SK-N-SH treated with all-trans-retinoic acid at 6 μM for 48 hours (cell line): ENCODE results near the gene PITPNC1.

Experiments
- ZC3H10 ChIP-seq: fragments of 250-450 bp; sonication (Bioruptor Pico); IDR thresholded peaks from 2 replicates; pipeline ENCODE4 v1.5.1; 2021; ENCODE audit warnings: mild to moderate bottlenecking, moderate library complexity
- TF ChIP-seq, protein P1 (sequence below): fragments of 250-450 bp; sonication (Bioruptor Pico); IDR thresholded peaks from 2 replicates; pipeline ENCODE4 v1.8.0; 2020; ENCODE audit warnings: mild to moderate bottlenecking, moderate library complexity, borderline replicate concordance

DNA sequence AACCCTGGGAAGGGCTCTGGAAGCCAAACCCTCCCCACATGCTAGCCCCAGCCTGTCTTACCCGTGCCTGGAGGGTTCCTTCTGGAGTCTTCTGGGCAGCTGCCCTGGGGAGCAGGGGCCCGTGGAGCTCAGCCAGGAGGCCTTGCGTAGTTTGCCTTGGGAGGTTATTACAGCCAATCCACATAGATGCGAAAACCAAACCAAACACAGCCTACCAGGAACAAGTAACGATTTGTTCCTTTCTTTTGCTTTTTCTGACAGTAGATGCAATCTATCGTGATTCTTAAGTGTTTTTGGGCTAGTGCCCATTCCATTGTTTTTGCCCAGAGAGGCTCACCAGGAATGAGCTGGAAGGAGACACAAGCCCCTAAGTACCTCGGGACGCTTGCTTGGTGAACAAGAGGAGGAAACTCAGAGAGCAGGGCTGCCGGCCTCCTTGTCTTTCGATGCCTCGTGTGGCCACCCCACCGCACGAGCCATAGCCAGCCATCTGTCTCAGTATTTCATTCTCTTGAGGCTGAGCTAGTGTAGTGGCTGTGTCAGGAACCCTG is 238.0 kb downstream of the PITPNC1 start:
- no peak for TF ChIP-seq ZC3H10 (CRISPR knock-in tag)
- TF ChIP-seq, protein P1, sequence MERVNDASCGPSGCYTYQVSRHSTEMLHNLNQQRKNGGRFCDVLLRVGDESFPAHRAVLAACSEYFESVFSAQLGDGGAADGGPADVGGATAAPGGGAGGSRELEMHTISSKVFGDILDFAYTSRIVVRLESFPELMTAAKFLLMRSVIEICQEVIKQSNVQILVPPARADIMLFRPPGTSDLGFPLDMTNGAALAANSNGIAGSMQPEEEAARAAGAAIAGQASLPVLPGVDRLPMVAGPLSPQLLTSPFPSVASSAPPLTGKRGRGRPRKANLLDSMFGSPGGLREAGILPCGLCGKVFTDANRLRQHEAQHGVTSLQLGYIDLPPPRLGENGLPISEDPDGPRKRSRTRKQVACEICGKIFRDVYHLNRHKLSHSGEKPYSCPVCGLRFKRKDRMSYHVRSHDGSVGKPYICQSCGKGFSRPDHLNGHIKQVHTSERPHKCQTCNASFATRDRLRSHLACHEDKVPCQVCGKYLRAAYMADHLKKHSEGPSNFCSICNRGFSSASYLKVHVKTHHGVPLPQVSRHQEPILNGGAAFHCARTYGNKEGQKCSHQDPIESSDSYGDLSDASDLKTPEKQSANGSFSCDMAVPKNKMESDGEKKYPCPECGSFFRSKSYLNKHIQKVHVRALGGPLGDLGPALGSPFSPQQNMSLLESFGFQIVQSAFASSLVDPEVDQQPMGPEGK (CRISPR knock-in tag), result no peak
